Eye (tissue), 1 donor: ENCODE measurements around the gene PDSS2.
A peak's percentile ranks its signal among the peaks of the same experiment; 100 is the strongest.
"Not testable (repeated sequence)": the region's sequence is repeated elsewhere in the genome, so short reads cannot be mapped to it uniquely, and the experiment has no call there.

Experiments used
- DNase-seq: peaks from one replicate; pipeline ENCODE4 v3.0.0-alpha.2; 2015

PDSS2 gene

GRCh38 chr6:107209406-107210305 is 249.7 kb downstream of the PDSS2 start:
- peak; percentile 13 for DNase-seq

GRCh38 chr6:107207251-107207873 is 252.0 kb downstream of the PDSS2 start:
- no peak for DNase-seq

GRCh38 chr6:107205058-107205998 is 254.0 kb downstream of the PDSS2 start:
- no peak for DNase-seq

- DNase-seq = no peak
Measured at GRCh38 chr6:107202876-107203468, 256.4 kb downstream of the PDSS2 start.

- no peak for DNase-seq
Measured at GRCh38 chr6:107198631-107199416, 260.5 kb downstream of the PDSS2 start.

GRCh38 chr6:107196152-107196551 is 263.2 kb downstream of the PDSS2 start:
- no peak for DNase-seq

- DNase-seq = not testable (repeated sequence)
Measured at GRCh38 chr6:107194723-107195122, 264.6 kb downstream of the PDSS2 start.

GRCh38 chr6:107192830-107193229 is 266.5 kb downstream of the PDSS2 start:
- no peak for DNase-seq

- DNase-seq = no peak
Measured at GRCh38 chr6:107187630-107188029, 271.7 kb downstream of the PDSS2 start.

- no peak for DNase-seq
Measured at GRCh38 chr6:107186047-107186446, 273.3 kb downstream of the PDSS2 start.

GRCh38 chr6:107185391-107185970 is 273.9 kb downstream of the PDSS2 start:
- DNase-seq = peak; percentile 27

- no peak for DNase-seq
Measured at GRCh38 chr6:107184435-107184834, 274.9 kb downstream of the PDSS2 start.

GRCh38 chr6:107180099-107180498 is 279.3 kb downstream of the PDSS2 start:
- no peak for DNase-seq

- no peak for DNase-seq
Measured at GRCh38 chr6:107179004-107179403, 280.4 kb downstream of the PDSS2 start.

- DNase-seq = no peak
Measured at GRCh38 chr6:107173779-107174178, 285.6 kb downstream of the PDSS2 start.

- DNase-seq = no peak
Measured at GRCh38 chr6:107171513-107171912, 287.9 kb downstream of the PDSS2 start.

GRCh38 chr6:107164299-107164698 is 295.1 kb downstream of the PDSS2 start:
- not testable (repeated sequence) for DNase-seq

- DNase-seq = no peak
Measured at GRCh38 chr6:107161521-107161920, 297.8 kb downstream of the PDSS2 start.

GRCh38 chr6:107156617-107157016 is 302.7 kb downstream of the PDSS2 start:
- DNase-seq = no peak

- DNase-seq = no peak
Measured at GRCh38 chr6:107154801-107155160, 304.6 kb downstream of the PDSS2 start.

GRCh38 chr6:107154131-107154800 is 305.1 kb downstream of the PDSS2 start:
- peak; percentile 87 for DNase-seq
